GM23338 (cell line): ENCODE measurements around the gene SLC38A8. TPM values are rescaled to one million over a fixed set of nuclear protein-coding genes. Genes with fewer than 3 reads are reported as not detected.

ENCODE experiments used
- ATAC-seq: fragments of 200-7000 bp; cut with Tn5 transposase; 3 replicates; pipeline ENCODE4 v1.9.1; 2020
- DNase-seq: peaks from one replicate; pipeline ENCODE4 v3.0.0-alpha.2; 2015; ENCODE audit warnings: low spot score
- H2AFZ ChIP-seq: fragments of 200-600 bp; sonication (generic); 2 replicates; pipeline ENCODE4 v1.8.0; 2016; ENCODE audit warnings: antibody characterized with exemption, mild to moderate bottlenecking, moderate library complexity
- H3F3A ChIP-seq: fragments of 200-600 bp; sonication (generic); replicated peaks from 2 replicates; pipeline ENCODE4 v1.8.0; 2017; ENCODE audit warnings: antibody characterized with exemption, mixed run types, low read depth
- H3K27ac ChIP-seq: fragments of 200-600 bp; sonication (generic); 2 replicates; pipeline ENCODE4 v1.6.1; 2016; ENCODE audit warnings: low read depth
- H3K27me3 ChIP-seq: fragments of 200-600 bp; sonication (generic); 2 replicates; pipeline ENCODE4 v1.8.0; 2016; ENCODE audit warnings: mild to moderate bottlenecking, mixed run types, moderate library complexity; ENCODE audit not compliant: insufficient read depth
- H3K36me3 ChIP-seq: fragments of 200-600 bp; sonication (generic); 2 replicates; pipeline ENCODE4 v1.8.0; 2016; ENCODE audit warnings: mild to moderate bottlenecking; ENCODE audit not compliant: insufficient read depth
- H3K4me1 ChIP-seq: fragments of 200-600 bp; sonication (generic); 2 replicates; pipeline ENCODE4 v1.8.0; 2016; ENCODE audit warnings: mild to moderate bottlenecking, moderate library complexity; ENCODE audit not compliant: insufficient read depth
- H3K4me2 ChIP-seq: fragments of 200-600 bp; sonication (generic); 2 replicates; pipeline ENCODE4 v1.7.1; 2017; ENCODE audit warnings: mixed run types
- H3K4me3 ChIP-seq: fragments of 200-600 bp; sonication (generic); 2 replicates; pipeline ENCODE4 v1.6.1; 2016; ENCODE audit warnings: mixed run types
- H3K79me2 ChIP-seq: fragments of 200-600 bp; sonication (generic); replicated peaks from 2 replicates; pipeline ENCODE4 v1.8.0; 2017; ENCODE audit warnings: mild to moderate bottlenecking; ENCODE audit not compliant: insufficient read depth
- H3K9me2 ChIP-seq: fragments of 200-600 bp; sonication (generic); 2 replicates; pipeline ENCODE4 v1.8.0; 2017; ENCODE audit not compliant: insufficient read depth
- H4K20me1 ChIP-seq: fragments of 200-600 bp; sonication (generic); replicated peaks from 2 replicates; pipeline ENCODE4 v1.8.0; 2017; ENCODE audit warnings: mild to moderate bottlenecking; ENCODE audit not compliant: insufficient read depth
- H3K27ac Mint-ChIP-seq: 2 replicates; pipeline ENCODE4 v1.8.0; 2020; ENCODE audit warnings: inconsistent platforms, mild to moderate bottlenecking, moderate library complexity, mixed read lengths
- H3K27me3 Mint-ChIP-seq: 3 replicates; pipeline ENCODE4 v1.8.0; 2022; ENCODE audit warnings: low read depth, mild to moderate bottlenecking, moderate library complexity, mixed read lengths, inconsistent platforms; ENCODE audit not compliant: insufficient read depth, poor library complexity
- H3K36me3 Mint-ChIP-seq: 3 replicates; pipeline ENCODE4 v1.8.0; 2021; ENCODE audit warnings: low read depth, mild to moderate bottlenecking, inconsistent platforms, moderate library complexity, mixed read lengths
- H3K4me1 Mint-ChIP-seq: 3 replicates; pipeline ENCODE4 v1.8.0; 2020; ENCODE audit warnings: mild to moderate bottlenecking, inconsistent platforms, mixed read lengths
- H3K4me3 Mint-ChIP-seq: 3 replicates; pipeline ENCODE4 v1.8.0; 2021; ENCODE audit warnings: moderate library complexity, mild to moderate bottlenecking, inconsistent platforms, mixed read lengths
- H3K9me3 Mint-ChIP-seq: 3 replicates; pipeline ENCODE4 v1.8.0; 2020; ENCODE audit warnings: moderate library complexity, mild to moderate bottlenecking, inconsistent platforms, mixed read lengths
- CREB1 ChIP-seq: fragments of 250-450 bp; sonication (Bioruptor Pico); IDR thresholded peaks from 2 replicates; pipeline ENCODE4 v1.5.0; 2020; ENCODE audit warnings: low read depth, mild to moderate bottlenecking, moderate library complexity
- ETS1 ChIP-seq: IDR thresholded peaks from 2 replicates; pipeline ENCODE4 v1.6.1; 2016; ENCODE audit warnings: antibody characterized with exemption
- EZH2 ChIP-seq: fragments of 200-600 bp; sonication (generic); IDR thresholded peaks from one replicate; pipeline ENCODE4 v1.8.0; 2017; ENCODE audit warnings: antibody characterized with exemption, mild to moderate bottlenecking, low read depth; ENCODE audit not compliant: unreplicated experiment
- EZH2phosphoT487 ChIP-seq: fragments of 200-600 bp; sonication (generic); IDR thresholded peaks from one replicate; pipeline ENCODE4 v1.8.1; 2018; ENCODE audit warnings: antibody characterized with exemption; ENCODE audit not compliant: unreplicated experiment
- JUNB ChIP-seq: IDR thresholded peaks from one replicate; pipeline ENCODE4 v1.6.1; 2016; ENCODE audit warnings: antibody characterized with exemption; ENCODE audit not compliant: unreplicated experiment
- NANOG ChIP-seq: IDR thresholded peaks from 2 replicates; pipeline ENCODE4 v1.6.1; 2016; ENCODE audit warnings: antibody characterized with exemption, borderline replicate concordance
- POLR2AphosphoS5 ChIP-seq: IDR thresholded peaks from 2 replicates; pipeline ENCODE4 v1.6.1; 2016; ENCODE audit warnings: antibody characterized with exemption, low read depth
- STAT1 ChIP-seq: IDR thresholded peaks from one replicate; pipeline ENCODE4 v1.6.1; 2016; ENCODE audit warnings: antibody characterized with exemption; ENCODE audit not compliant: unreplicated experiment
- ZNF114 ChIP-seq: fragments of 250-450 bp; sonication (Bioruptor Pico); IDR thresholded peaks from 2 replicates; pipeline ENCODE4 v1.5.0; 2020; ENCODE audit warnings: mild to moderate bottlenecking, moderate library complexity
- ZNF331 ChIP-seq: fragments of 250-450 bp; sonication (Bioruptor Pico); IDR thresholded peaks from 2 replicates; pipeline ENCODE4 v1.5.0; 2020; ENCODE audit warnings: low read depth, mild to moderate bottlenecking, moderate library complexity
- polyA plus RNA-seq: library from polyadenylated mRNA; unstranded; fragments of >200 nt; fragmentation: Nextera tagmentation; extraction: Ambion mirVana; gene quantifications from 2 replicates; pipeline ENCODE4 v1.2.1, GENCODE V29; 2016
- total RNA-seq: library from RNA; depleted of rRNA; stranded (reverse); fragments of >200 nt; shearing (Covaris generic); gene quantifications from 2 replicates; pipeline ENCODE4 v1.2.3, GENCODE V29; 2014
- TF ChIP-seq, protein P1 (sequence below): fragments of 250-450 bp; sonication (Bioruptor Pico); IDR thresholded peaks from 2 replicates; pipeline ENCODE4 v1.5.0; 2020; ENCODE audit warnings: mild to moderate bottlenecking, moderate library complexity
- TF ChIP-seq, protein P2 (sequence below), 2 experiments: fragments of 200-600 bp in 1 of 2; sonication (generic) in 1 of 2; conservative IDR thresholded peaks; 2 replicates each; pipeline versions ENCODE4 v1.5.1 to v1.6.1; 2016 to 2017; ENCODE audit warnings: antibody characterized with exemption in 2 of 2, low read depth in 2 of 2, mild to moderate bottlenecking in 2 of 2, moderate library complexity in 1 of 2
- TF ChIP-seq, protein P3 (sequence below): IDR thresholded peaks from one replicate; pipeline ENCODE4 v1.6.1; 2018; ENCODE audit warnings: antibody characterized with exemption; ENCODE audit not compliant: unreplicated experiment

SLC38A8 gene
- total and polyA plus RNA-seq, 2 experiments from 2014 or later: not detected

DNA sequence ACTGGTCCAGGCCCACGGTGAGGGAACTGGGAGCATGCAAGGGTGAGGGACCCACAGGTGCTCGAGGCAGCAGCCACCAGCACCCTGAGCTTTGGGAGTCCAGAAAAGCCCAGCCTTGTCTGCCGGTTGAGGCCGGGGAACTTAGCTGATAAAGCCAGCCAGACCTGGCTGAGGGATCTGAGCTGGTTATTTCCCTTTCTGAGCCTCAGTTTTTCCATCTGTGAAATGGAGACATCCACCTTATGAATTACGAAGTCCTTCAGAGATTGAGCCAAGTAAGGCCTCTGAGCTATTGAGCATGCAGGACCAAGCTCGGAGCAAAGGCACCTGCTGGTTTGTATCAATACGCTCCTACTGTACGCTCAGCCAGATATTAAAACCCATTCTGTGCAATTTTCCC, 60.8 kb downstream of the SLC38A8 start (continued):
- TF ChIP-seq ETS1: no peak

GRCh38 chr16:83980794-83981193, 61.8 kb downstream of the SLC38A8 start:
- H3K79me2 ChIP-seq: no peaks in the 10 kb centered on the region
- peaks cover 7% of the 10 kb centered on the region for H3K27me3 Mint-ChIP-seq
- no peaks in the 10 kb centered on the region for H3K27me3 ChIP-seq
- H3K36me3 ChIP-seq: no peaks in the 10 kb centered on the region
- H3K4me2 ChIP-seq: no peak overlapping the region
- ATAC-seq (no peak), DNase-seq (no peak)
- no peak overlapping the region for H3K4me3 Mint-ChIP-seq
- no peaks in the 10 kb centered on the region for H3K9me2 ChIP-seq
- peaks cover 28% of the 10 kb centered on the region for H3K36me3 Mint-ChIP-seq
- H3F3A ChIP-seq: no peaks in the 10 kb centered on the region
- no peak overlapping the region for H3K4me3 ChIP-seq
- H2AFZ ChIP-seq: no peak overlapping the region
- no peak overlapping the region for H3K27ac ChIP-seq
- H3K4me1 Mint-ChIP-seq: no peaks in the 10 kb centered on the region
- no peak overlapping the region for H3K27ac Mint-ChIP-seq
- peaks cover 24% of the 10 kb centered on the region for H3K9me3 Mint-ChIP-seq
- no peaks in the 10 kb centered on the region for H3K4me1 ChIP-seq
- no peaks in the 10 kb centered on the region for H4K20me1 ChIP-seq
- TF ChIP-seq ZNF114 (CRISPR knock-in tag) (no peak), STAT1 (no peak), EZH2phosphoT487 (no peak), ZNF331 (CRISPR knock-in tag) (no peak), EZH2 (no peak), NANOG (no peak), JUNB (no peak), POLR2AphosphoS5 (no peak), CREB1 (no peak)
- TF ChIP-seq, protein P1, sequence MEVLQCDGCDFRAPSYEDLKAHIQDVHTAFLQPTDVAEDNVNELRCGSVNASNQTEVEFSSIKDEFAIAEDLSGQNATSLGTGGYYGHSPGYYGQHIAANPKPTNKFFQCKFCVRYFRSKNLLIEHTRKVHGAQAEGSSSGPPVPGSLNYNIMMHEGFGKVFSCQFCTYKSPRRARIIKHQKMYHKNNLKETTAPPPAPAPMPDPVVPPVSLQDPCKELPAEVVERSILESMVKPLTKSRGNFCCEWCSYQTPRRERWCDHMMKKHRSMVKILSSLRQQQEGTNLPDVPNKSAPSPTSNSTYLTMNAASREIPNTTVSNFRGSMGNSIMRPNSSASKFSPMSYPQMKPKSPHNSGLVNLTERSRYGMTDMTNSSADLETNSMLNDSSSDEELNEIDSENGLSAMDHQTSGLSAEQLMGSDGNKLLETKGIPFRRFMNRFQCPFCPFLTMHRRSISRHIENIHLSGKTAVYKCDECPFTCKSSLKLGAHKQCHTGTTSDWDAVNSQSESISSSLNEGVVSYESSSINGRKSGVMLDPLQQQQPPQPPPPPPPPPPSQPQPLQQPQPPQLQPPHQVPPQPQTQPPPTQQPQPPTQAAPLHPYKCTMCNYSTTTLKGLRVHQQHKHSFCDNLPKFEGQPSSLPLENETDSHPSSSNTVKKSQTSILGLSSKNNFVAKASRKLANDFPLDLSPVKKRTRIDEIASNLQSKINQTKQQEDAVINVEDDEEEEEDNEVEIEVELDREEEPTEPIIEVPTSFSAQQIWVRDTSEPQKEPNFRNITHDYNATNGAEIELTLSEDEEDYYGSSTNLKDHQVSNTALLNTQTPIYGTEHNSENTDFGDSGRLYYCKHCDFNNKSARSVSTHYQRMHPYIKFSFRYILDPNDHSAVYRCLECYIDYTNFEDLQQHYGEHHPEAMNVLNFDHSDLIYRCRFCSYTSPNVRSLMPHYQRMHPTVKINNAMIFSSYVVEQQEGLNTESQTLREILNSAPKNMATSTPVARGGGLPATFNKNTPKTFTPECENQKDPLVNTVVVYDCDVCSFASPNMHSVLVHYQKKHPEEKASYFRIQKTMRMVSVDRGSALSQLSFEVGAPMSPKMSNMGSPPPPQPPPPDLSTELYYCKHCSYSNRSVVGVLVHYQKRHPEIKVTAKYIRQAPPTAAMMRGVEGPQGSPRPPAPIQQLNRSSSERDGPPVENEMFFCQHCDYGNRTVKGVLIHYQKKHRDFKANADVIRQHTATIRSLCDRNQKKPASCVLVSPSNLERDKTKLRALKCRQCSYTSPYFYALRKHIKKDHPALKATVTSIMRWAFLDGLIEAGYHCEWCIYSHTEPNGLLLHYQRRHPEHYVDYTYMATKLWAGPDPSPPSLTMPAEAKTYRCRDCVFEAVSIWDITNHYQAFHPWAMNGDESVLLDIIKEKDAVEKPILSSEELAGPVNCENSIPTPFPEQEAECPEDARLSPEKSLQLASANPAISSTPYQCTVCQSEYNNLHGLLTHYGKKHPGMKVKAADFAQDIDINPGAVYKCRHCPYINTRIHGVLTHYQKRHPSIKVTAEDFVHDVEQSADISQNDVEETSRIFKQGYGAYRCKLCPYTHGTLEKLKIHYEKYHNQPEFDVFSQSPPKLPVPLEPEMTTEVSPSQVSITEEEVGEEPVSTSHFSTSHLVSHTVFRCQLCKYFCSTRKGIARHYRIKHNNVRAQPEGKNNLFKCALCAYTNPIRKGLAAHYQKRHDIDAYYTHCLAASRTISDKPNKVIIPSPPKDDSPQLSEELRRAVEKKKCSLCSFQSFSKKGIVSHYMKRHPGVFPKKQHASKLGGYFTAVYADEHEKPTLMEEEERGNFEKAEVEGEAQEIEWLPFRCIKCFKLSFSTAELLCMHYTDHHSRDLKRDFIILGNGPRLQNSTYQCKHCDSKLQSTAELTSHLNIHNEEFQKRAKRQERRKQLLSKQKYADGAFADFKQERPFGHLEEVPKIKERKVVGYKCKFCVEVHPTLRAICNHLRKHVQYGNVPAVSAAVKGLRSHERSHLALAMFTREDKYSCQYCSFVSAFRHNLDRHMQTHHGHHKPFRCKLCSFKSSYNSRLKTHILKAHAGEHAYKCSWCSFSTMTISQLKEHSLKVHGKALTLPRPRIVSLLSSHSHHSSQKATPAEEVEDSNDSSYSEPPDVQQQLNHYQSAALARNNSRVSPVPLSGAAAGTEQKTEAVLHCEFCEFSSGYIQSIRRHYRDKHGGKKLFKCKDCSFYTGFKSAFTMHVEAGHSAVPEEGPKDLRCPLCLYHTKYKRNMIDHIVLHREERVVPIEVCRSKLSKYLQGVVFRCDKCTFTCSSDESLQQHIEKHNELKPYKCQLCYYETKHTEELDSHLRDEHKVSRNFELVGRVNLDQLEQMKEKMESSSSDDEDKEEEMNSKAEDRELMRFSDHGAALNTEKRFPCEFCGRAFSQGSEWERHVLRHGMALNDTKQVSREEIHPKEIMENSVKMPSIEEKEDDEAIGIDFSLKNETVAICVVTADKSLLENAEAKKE (CRISPR knock-in tag): no peak
- TF ChIP-seq, protein P2, sequence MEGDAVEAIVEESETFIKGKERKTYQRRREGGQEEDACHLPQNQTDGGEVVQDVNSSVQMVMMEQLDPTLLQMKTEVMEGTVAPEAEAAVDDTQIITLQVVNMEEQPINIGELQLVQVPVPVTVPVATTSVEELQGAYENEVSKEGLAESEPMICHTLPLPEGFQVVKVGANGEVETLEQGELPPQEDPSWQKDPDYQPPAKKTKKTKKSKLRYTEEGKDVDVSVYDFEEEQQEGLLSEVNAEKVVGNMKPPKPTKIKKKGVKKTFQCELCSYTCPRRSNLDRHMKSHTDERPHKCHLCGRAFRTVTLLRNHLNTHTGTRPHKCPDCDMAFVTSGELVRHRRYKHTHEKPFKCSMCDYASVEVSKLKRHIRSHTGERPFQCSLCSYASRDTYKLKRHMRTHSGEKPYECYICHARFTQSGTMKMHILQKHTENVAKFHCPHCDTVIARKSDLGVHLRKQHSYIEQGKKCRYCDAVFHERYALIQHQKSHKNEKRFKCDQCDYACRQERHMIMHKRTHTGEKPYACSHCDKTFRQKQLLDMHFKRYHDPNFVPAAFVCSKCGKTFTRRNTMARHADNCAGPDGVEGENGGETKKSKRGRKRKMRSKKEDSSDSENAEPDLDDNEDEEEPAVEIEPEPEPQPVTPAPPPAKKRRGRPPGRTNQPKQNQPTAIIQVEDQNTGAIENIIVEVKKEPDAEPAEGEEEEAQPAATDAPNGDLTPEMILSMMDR (conservative IDR thresholded peaks at IDR 0.05; ENCODE audit: low read depth in 2 of 2): no peak
- TF ChIP-seq, protein P3, sequence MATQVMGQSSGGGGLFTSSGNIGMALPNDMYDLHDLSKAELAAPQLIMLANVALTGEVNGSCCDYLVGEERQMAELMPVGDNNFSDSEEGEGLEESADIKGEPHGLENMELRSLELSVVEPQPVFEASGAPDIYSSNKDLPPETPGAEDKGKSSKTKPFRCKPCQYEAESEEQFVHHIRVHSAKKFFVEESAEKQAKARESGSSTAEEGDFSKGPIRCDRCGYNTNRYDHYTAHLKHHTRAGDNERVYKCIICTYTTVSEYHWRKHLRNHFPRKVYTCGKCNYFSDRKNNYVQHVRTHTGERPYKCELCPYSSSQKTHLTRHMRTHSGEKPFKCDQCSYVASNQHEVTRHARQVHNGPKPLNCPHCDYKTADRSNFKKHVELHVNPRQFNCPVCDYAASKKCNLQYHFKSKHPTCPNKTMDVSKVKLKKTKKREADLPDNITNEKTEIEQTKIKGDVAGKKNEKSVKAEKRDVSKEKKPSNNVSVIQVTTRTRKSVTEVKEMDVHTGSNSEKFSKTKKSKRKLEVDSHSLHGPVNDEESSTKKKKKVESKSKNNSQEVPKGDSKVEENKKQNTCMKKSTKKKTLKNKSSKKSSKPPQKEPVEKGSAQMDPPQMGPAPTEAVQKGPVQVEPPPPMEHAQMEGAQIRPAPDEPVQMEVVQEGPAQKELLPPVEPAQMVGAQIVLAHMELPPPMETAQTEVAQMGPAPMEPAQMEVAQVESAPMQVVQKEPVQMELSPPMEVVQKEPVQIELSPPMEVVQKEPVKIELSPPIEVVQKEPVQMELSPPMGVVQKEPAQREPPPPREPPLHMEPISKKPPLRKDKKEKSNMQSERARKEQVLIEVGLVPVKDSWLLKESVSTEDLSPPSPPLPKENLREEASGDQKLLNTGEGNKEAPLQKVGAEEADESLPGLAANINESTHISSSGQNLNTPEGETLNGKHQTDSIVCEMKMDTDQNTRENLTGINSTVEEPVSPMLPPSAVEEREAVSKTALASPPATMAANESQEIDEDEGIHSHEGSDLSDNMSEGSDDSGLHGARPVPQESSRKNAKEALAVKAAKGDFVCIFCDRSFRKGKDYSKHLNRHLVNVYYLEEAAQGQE: no peak
